ENCODE data around the gene NAV2. TPM values are rescaled to one million over a fixed set of nuclear protein-coding genes. Genes with fewer than 3 reads are reported as not detected.

Gene NAV2
- total RNA-seq, 2 experiments from 2014 or later, result 0.23 to 0.71 TPM

GRCh38 chr11:19967787-19968186 is 255.2 kb downstream of the NAV2 start:
- ChIA-PET CTCF (no interaction called here), POLR2A (no interaction called here)
- Mint-ChIP-seq H3K4me1 (ENCODE audit: low read depth) (peaks cover 24% of the 10 kb centered on the region), H3K4me3 (no peak overlapping the region), H3K27ac (no peak overlapping the region), H3K27me3 (ENCODE audit: low read depth) (peaks cover 15% of the 10 kb centered on the region), H3K36me3 (ENCODE audit: low read depth) (no peaks in the 10 kb centered on the region), H3K9me3 (ENCODE audit: insufficient read depth) (no peaks in the 10 kb centered on the region)
- ATAC-seq (no peak), DNase-seq (no peak)

GRCh38 chr11:19968860-19969259 is 256.2 kb downstream of the NAV2 start:
- Mint-ChIP-seq H3K27me3 (ENCODE audit: low read depth) (peaks cover 12% of the 10 kb centered on the region), H3K36me3 (ENCODE audit: low read depth) (no peaks in the 10 kb centered on the region), H3K9me3 (ENCODE audit: insufficient read depth) (no peaks in the 10 kb centered on the region), H3K4me1 (ENCODE audit: low read depth) (peaks cover 16% of the 10 kb centered on the region), H3K4me3 (no peak overlapping the region), H3K27ac (no peak overlapping the region)
- ATAC-seq, result no peak
- CTCF ChIA-PET, result no interaction called here
- DNase-seq, result no peak
- POLR2A ChIA-PET, result no interaction called here

- no peak overlapping the region for H3K4me3 Mint-ChIP-seq
- DNase-seq (no peak), ATAC-seq (no peak)
- H3K27ac Mint-ChIP-seq, result no peak overlapping the region
- CTCF ChIA-PET, result no interaction called here
- H3K9me3 Mint-ChIP-seq (ENCODE audit: insufficient read depth), result no peaks in the 10 kb centered on the region
- POLR2A ChIA-PET, result no interaction called here
- H3K4me1 Mint-ChIP-seq (ENCODE audit: low read depth), result peaks cover 11% of the 10 kb centered on the region
- H3K36me3 Mint-ChIP-seq (ENCODE audit: low read depth), result no peaks in the 10 kb centered on the region
- H3K27me3 Mint-ChIP-seq (ENCODE audit: low read depth), result peaks cover 7% of the 10 kb centered on the region
Observed at GRCh38 chr11:19970944-19971343, 258.3 kb downstream of the NAV2 start.

GRCh38 chr11:19972091-19972490 is 259.5 kb downstream of the NAV2 start:
- Mint-ChIP-seq H3K27me3 (ENCODE audit: low read depth) (peaks cover 2% of the 10 kb centered on the region), H3K4me1 (ENCODE audit: low read depth) (peaks cover 11% of the 10 kb centered on the region), H3K27ac (no peak overlapping the region), H3K9me3 (ENCODE audit: insufficient read depth) (no peaks in the 10 kb centered on the region), H3K4me3 (no peak overlapping the region), H3K36me3 (ENCODE audit: low read depth) (no peaks in the 10 kb centered on the region)
- POLR2A ChIA-PET, result no interaction called here
- DNase-seq, result no peak
- no peak for ATAC-seq
- CTCF ChIA-PET, result no interaction called here

GRCh38 chr11:19972651-19973050 is 260.0 kb downstream of the NAV2 start:
- Mint-ChIP-seq H3K4me3 (no peak overlapping the region), H3K9me3 (ENCODE audit: insufficient read depth) (no peaks in the 10 kb centered on the region), H3K27ac (no peak overlapping the region), H3K27me3 (ENCODE audit: low read depth) (peaks cover 2% of the 10 kb centered on the region), H3K36me3 (ENCODE audit: low read depth) (no peaks in the 10 kb centered on the region), H3K4me1 (ENCODE audit: low read depth) (peaks cover 11% of the 10 kb centered on the region)
- ChIA-PET CTCF (no interaction called here), POLR2A (no interaction called here)
- ATAC-seq (no peak), DNase-seq (no peak)

GRCh38 chr11:19973136-19973635 is 260.5 kb downstream of the NAV2 start:
- no peak overlapping the region for H3K27ac Mint-ChIP-seq
- no peak for DNase-seq
- CTCF ChIA-PET, result no interaction called here

GRCh38 chr11:19974886-19975285 is 262.2 kb downstream of the NAV2 start:
- H3K4me1 Mint-ChIP-seq (ENCODE audit: low read depth), result peaks cover 15% of the 10 kb centered on the region

More at GRCh38 chr11:19973136-19973635, 260.5 kb downstream of the NAV2 start:
- Mint-ChIP-seq H3K4me1 (ENCODE audit: low read depth) (peaks cover 11% of the 10 kb centered on the region), H3K9me3 (ENCODE audit: insufficient read depth) (no peaks in the 10 kb centered on the region), H3K36me3 (ENCODE audit: low read depth) (no peaks in the 10 kb centered on the region), H3K4me3 (no peak overlapping the region), H3K27me3 (ENCODE audit: low read depth) (peaks cover 2% of the 10 kb centered on the region)
- ATAC-seq, result no peak
- POLR2A ChIA-PET, result no interaction called here

GRCh38 chr11:19975414-19975990 is 262.9 kb downstream of the NAV2 start:
- H3K9me3 Mint-ChIP-seq (ENCODE audit: insufficient read depth), result no peaks in the 10 kb centered on the region
- H3K36me3 Mint-ChIP-seq (ENCODE audit: low read depth), result no peaks in the 10 kb centered on the region
- ChIA-PET CTCF (interaction anchor here (1.2 kb wide), 1 partner anchor 24 kb away, joined by 3 read pairs; no protein-coding TSS in a partner anchor), POLR2A (no interaction called here)
- H3K4me3 Mint-ChIP-seq, result no peak overlapping the region
- H3K27ac Mint-ChIP-seq, result no peak overlapping the region
- DNase-seq (no peak), ATAC-seq (no peak)
- H3K27me3 Mint-ChIP-seq (ENCODE audit: low read depth), result peaks cover 2% of the 10 kb centered on the region
- peaks cover 12% of the 10 kb centered on the region for H3K4me1 Mint-ChIP-seq (ENCODE audit: low read depth)

More at GRCh38 chr11:19974886-19975285, 262.2 kb downstream of the NAV2 start:
- H3K9me3 Mint-ChIP-seq (ENCODE audit: insufficient read depth), result no peaks in the 10 kb centered on the region
- ChIA-PET POLR2A (no interaction called here), CTCF (interaction anchor here (1.2 kb wide), 1 partner anchor 24 kb away, joined by 3 read pairs; no protein-coding TSS in a partner anchor)
- no peaks in the 10 kb centered on the region for H3K36me3 Mint-ChIP-seq (ENCODE audit: low read depth)
- DNase-seq (no peak), ATAC-seq (no peak)
- peaks cover 2% of the 10 kb centered on the region for H3K27me3 Mint-ChIP-seq (ENCODE audit: low read depth)
- no peak overlapping the region for H3K4me3 Mint-ChIP-seq
- H3K27ac Mint-ChIP-seq, result no peak overlapping the region

GRCh38 chr11:19976281-19976941 is 263.8 kb downstream of the NAV2 start:
- Mint-ChIP-seq H3K36me3 (ENCODE audit: low read depth) (no peaks in the 10 kb centered on the region), H3K4me1 (ENCODE audit: low read depth) (peaks cover 5% of the 10 kb centered on the region), H3K27me3 (ENCODE audit: low read depth) (peaks cover 2% of the 10 kb centered on the region), H3K4me3 (no peak overlapping the region), H3K27ac (no peak overlapping the region), H3K9me3 (ENCODE audit: insufficient read depth) (no peaks in the 10 kb centered on the region)
- DNase-seq, result no peak
- no peak for ATAC-seq
- POLR2A ChIA-PET, result no interaction called here
- CTCF ChIA-PET, result no interaction called here

GRCh38 chr11:19977941-19978340 is 265.3 kb downstream of the NAV2 start:
- Mint-ChIP-seq H3K27ac (no peak overlapping the region), H3K27me3 (ENCODE audit: low read depth) (no peaks in the 10 kb centered on the region), H3K9me3 (ENCODE audit: insufficient read depth) (no peaks in the 10 kb centered on the region), H3K4me1 (ENCODE audit: low read depth) (peaks cover 4% of the 10 kb centered on the region), H3K36me3 (ENCODE audit: low read depth) (no peaks in the 10 kb centered on the region), H3K4me3 (no peak overlapping the region)
- DNase-seq (no peak), ATAC-seq (no peak)
- POLR2A ChIA-PET, result no interaction called here
- CTCF ChIA-PET, result no interaction called here

- H3K9me3 Mint-ChIP-seq (ENCODE audit: insufficient read depth), result no peaks in the 10 kb centered on the region
- no peak for DNase-seq
- H3K4me1 Mint-ChIP-seq (ENCODE audit: low read depth), result peaks cover 4% of the 10 kb centered on the region
- H3K4me3 Mint-ChIP-seq, result no peak overlapping the region
- H3K36me3 Mint-ChIP-seq (ENCODE audit: low read depth), result no peaks in the 10 kb centered on the region
- ChIA-PET CTCF (no interaction called here), POLR2A (no interaction called here)
- no peaks in the 10 kb centered on the region for H3K27me3 Mint-ChIP-seq (ENCODE audit: low read depth)
- ATAC-seq, result no peak
- H3K27ac Mint-ChIP-seq, result no peak overlapping the region
Observed at GRCh38 chr11:19978668-19979518, 266.3 kb downstream of the NAV2 start.

- POLR2A ChIA-PET, result no interaction called here
- Mint-ChIP-seq H3K27me3 (ENCODE audit: low read depth) (no peaks in the 10 kb centered on the region), H3K4me1 (ENCODE audit: low read depth) (peaks cover 4% of the 10 kb centered on the region), H3K9me3 (ENCODE audit: insufficient read depth) (no peaks in the 10 kb centered on the region), H3K27ac (no peak overlapping the region), H3K4me3 (no peak overlapping the region), H3K36me3 (ENCODE audit: low read depth) (no peaks in the 10 kb centered on the region)
- ATAC-seq, result no peak
- DNase-seq, result no peak
- CTCF ChIA-PET, result no interaction called here
Observed at GRCh38 chr11:19979519-19979845, 266.8 kb downstream of the NAV2 start.
